Left lobe of liver (tissue), 2 donors: ENCODE results near the gene RFC1. TPM values are rescaled to one million over a fixed set of nuclear protein-coding genes. Genes with fewer than 3 reads are reported as not detected.

Source experiments
- ATAC-seq: fragments of 200-7000 bp; cut with Tn5 transposase; one replicate; pipeline ENCODE4 v1.9.1; 2020; ENCODE audit warnings: mild to moderate bottlenecking, moderate library complexity
- DNase-seq: peaks from one replicate; pipeline ENCODE4 v3.0.0-alpha.2; 2020; ENCODE audit warnings: low spot score
- total RNA-seq: library from RNA; stranded (reverse); gene quantifications from one replicate; pipeline ENCODE4 v1.2.1, GENCODE V29; 2021
- donor health status: DM: no; HTN: no; CAD: no; lungs with moderate emphysema.
- donor health status: DM: no; HTN: yes; CAD: no.

The RFC1 gene
- total RNA-seq, 1 donor from 2014 or later = 16.1 TPM

GRCh38 chr4:39243462-39243861 is 122.7 kb downstream of the RFC1 start:
- DNase-seq = no peak

More at GRCh38 chr4:39243462-39243861, 122.7 kb downstream of the RFC1 start:
- no peak for ATAC-seq

Other genes with a start within 250 kb of the RFC1 start
- 24.9 TPM for gene WDR19, start 183.8 kb downstream of the RFC1 start, total RNA-seq
- gene KLB, start 40.6 kb upstream of the RFC1 start, total RNA-seq = 22.0 TPM
- 364 TPM for gene RPL9, start 92.6 kb upstream of the RFC1 start, total RNA-seq
- 13.7 TPM for gene LIAS, start 92.7 kb upstream of the RFC1 start, total RNA-seq
- gene UGDH, start 161.1 kb upstream of the RFC1 start, total RNA-seq = 225 TPM